Measurements from ENCODE around the gene RIN3. TPM values are rescaled to one million over a fixed set of nuclear protein-coding genes. Genes with fewer than 3 reads are reported as not detected.
A peak's percentile ranks its signal among the peaks of the same experiment; 100 is the strongest.

The RIN3 gene
- total RNA-seq, 4 donors from 2014 or later: 13.5 to 22.2 (median 16.2) TPM

GRCh38 chr14:92613008-92613658, 99.6 kb downstream of the RIN3 start:
- WGBS, 2 donors (ENCODE audit: low coverage in 1 of 2): 44 to 80% methylated on average over 4 to 9 of the region's 11 CpGs
- Histone ChIP-seq H3K27ac (no peak overlapping the region), H3K27me3 (no peaks in the 10 kb centered on the region)

GRCh38 chr14:92613681-92614260, 100.2 kb downstream of the RIN3 start:
- Histone ChIP-seq H3K36me3 (peaks cover 0 to 21% of the 10 kb centered on the region in 2 donors), H3K27me3 (no peaks in the 10 kb centered on the region), H3K4me3 (no peak overlapping the region), H3K9me3 (no peaks in the 10 kb centered on the region), H3K4me1 (peaks cover 0 to 5% (median 0%) of the 10 kb centered on the region in 3 donors), H3K27ac (no peak overlapping the region)
- no peak for ATAC-seq
- 80 to 85% methylated on average over 3 to 4 of the region's 10 CpGs for WGBS, 2 donors (ENCODE audit: low coverage in 1 of 2)
- TF ChIP-seq CTCF (IDR thresholded peaks at IDR 0.05): no peak
- TF ChIP-seq POLR2AphosphoS5 (IDR thresholded peaks at IDR 0.05): no peak
- no peak for TF ChIP-seq EP300 (IDR thresholded peaks at IDR 0.05)
- no peak for TF ChIP-seq POLR2A (IDR thresholded peaks at IDR 0.05)

More at GRCh38 chr14:92613008-92613658, 99.6 kb downstream of the RIN3 start:
- ATAC-seq: no peak
- Histone ChIP-seq H3K4me1 (peaks cover 0 to 5% (median 0%) of the 10 kb centered on the region in 3 donors), H3K9me3 (no peaks in the 10 kb centered on the region), H3K4me3 (no peak overlapping the region), H3K36me3 (peaks cover 0 to 21% of the 10 kb centered on the region in 2 donors)
- no peak for TF ChIP-seq POLR2A (IDR thresholded peaks at IDR 0.05)
- peak; percentile 40 to 63 (median 47) for TF ChIP-seq CTCF (IDR thresholded peaks at IDR 0.05)

- Histone ChIP-seq H3K9me3 (no peaks in the 10 kb centered on the region), H3K36me3 (peaks cover 0 to 21% of the 10 kb centered on the region in 2 donors), H3K27me3 (no peaks in the 10 kb centered on the region), H3K27ac (no peak overlapping the region), H3K4me1 (peaks cover 0 to 5% (median 0%) of the 10 kb centered on the region in 3 donors), H3K4me3 (no peak overlapping the region)
- no CpG with 5 or more reads among the region's 4 CpGs for WGBS, 2 donors (ENCODE audit: low coverage in 1 of 2)
- TF ChIP-seq CTCF (IDR thresholded peaks at IDR 0.05): no peak
- TF ChIP-seq POLR2A (IDR thresholded peaks at IDR 0.05): no peak
- no peak for TF ChIP-seq POLR2AphosphoS5 (IDR thresholded peaks at IDR 0.05)
- TF ChIP-seq EP300 (IDR thresholded peaks at IDR 0.05): no peak
- no peak for ATAC-seq
Measured at GRCh38 chr14:92615451-92615850, 101.9 kb downstream of the RIN3 start.

- Histone ChIP-seq H3K4me1 (peaks cover 0 to 5% (median 0%) of the 10 kb centered on the region in 3 donors), H3K27me3 (no peaks in the 10 kb centered on the region), H3K4me3 (no peak overlapping the region), H3K27ac (no peak overlapping the region), H3K9me3 (no peaks in the 10 kb centered on the region), H3K36me3 (peaks cover 0 to 21% of the 10 kb centered on the region in 2 donors)
- TF ChIP-seq CTCF (IDR thresholded peaks at IDR 0.05) (no peak), POLR2AphosphoS5 (IDR thresholded peaks at IDR 0.05) (no peak), EP300 (IDR thresholded peaks at IDR 0.05) (no peak), POLR2A (IDR thresholded peaks at IDR 0.05) (no peak)
- 100% methylated on average over 4 to 5 of the region's 5 CpGs for WGBS, 2 donors (ENCODE audit: low coverage in 1 of 2)
- ATAC-seq: no peak
Measured at GRCh38 chr14:92616178-92616577, 102.6 kb downstream of the RIN3 start.

- H3K36me3 ChIP-seq: peaks cover 0 to 21% of the 10 kb centered on the region in 2 donors
- no peak for ATAC-seq
- peaks cover 0 to 4% (median 0%) of the 10 kb centered on the region in 3 donors for H3K4me1 ChIP-seq
- H3K9me3 ChIP-seq: peaks cover 0 to 8% (median 0%) of the 10 kb centered on the region in 3 donors
- TF ChIP-seq POLR2A (IDR thresholded peaks at IDR 0.05) (no peak), CTCF (IDR thresholded peaks at IDR 0.05) (no peak), POLR2AphosphoS5 (IDR thresholded peaks at IDR 0.05) (no peak)
- H3K27me3 ChIP-seq: no peaks in the 10 kb centered on the region
- H3K27ac ChIP-seq: no peak overlapping the region
- H3K4me3 ChIP-seq: no peak overlapping the region
Measured at GRCh38 chr14:92617581-92617980, 104.0 kb downstream of the RIN3 start.

Measured in gastroesophageal sphincter (tissue), 4 donors.